Measurements from ENCODE around the gene FBXO38. TPM values are rescaled to one million over a fixed set of nuclear protein-coding genes. Genes with fewer than 3 reads are reported as not detected.

The FBXO38 gene
- total RNA-seq, 1 donor from 2014 or later: 38.8 TPM

- Histone ChIP-seq H3K4me1 (ENCODE audit: insufficient read depth, low read length) (no peaks in the 10 kb centered on the region), H4K20me1 (ENCODE audit: insufficient read depth, low read length) (no peaks in the 10 kb centered on the region), H3K9ac (ENCODE audit: low read length) (no peak overlapping the region), H3K79me2 (ENCODE audit: insufficient read depth, low read length) (no peaks in the 10 kb centered on the region), H3K9me3 (ENCODE audit: insufficient read depth, low read depth, low read length) (no peaks in the 10 kb centered on the region), H3K4me2 (ENCODE audit: low read length) (no peak overlapping the region), H3K4me3 (ENCODE audit: insufficient read depth, low read depth, low read length) (no peak overlapping the region), H3K27ac (ENCODE audit: low read depth, low read length) (no peak overlapping the region), H3K27me3 (ENCODE audit: insufficient read depth, low read length) (no peaks in the 10 kb centered on the region), H2AFZ (ENCODE audit: low read depth, low read length) (no peak overlapping the region), H3K36me3 (ENCODE audit: insufficient read depth, low read length) (no peaks in the 10 kb centered on the region)
- FAIRE-seq (no peak), DNase-seq (ENCODE audit: low read depth) (no peak)
- Mint-ChIP-seq H3K4me1 (ENCODE audit: low read depth, unreplicated experiment) (no peaks in the 10 kb centered on the region), H3K27me3 (ENCODE audit: low read depth, unreplicated experiment) (no peaks in the 10 kb centered on the region), H3K4me3 (ENCODE audit: unreplicated experiment) (no peak overlapping the region), H3K27ac (ENCODE audit: unreplicated experiment) (no peak overlapping the region), H3K9me3 (ENCODE audit: unreplicated experiment) (peaks cover 4% of the 10 kb centered on the region), H3K36me3 (ENCODE audit: low read depth, unreplicated experiment) (peaks cover 3% of the 10 kb centered on the region)
- TF ChIP-seq EZH2 (IDR thresholded peaks at IDR 0.05; ENCODE audit: insufficient read depth, low read length) (no peak), CTCF (IDR thresholded peaks at IDR 0.05; ENCODE audit: insufficient read depth, low read depth, low read length) (no peak)
Observed at GRCh38 chr5:148372166-148372725, 11.5 kb upstream of the FBXO38 start.

GRCh38 chr5:148372893-148373292, 10.9 kb upstream of the FBXO38 start:
- TF ChIP-seq CTCF (IDR thresholded peaks at IDR 0.05; ENCODE audit: insufficient read depth, low read depth, low read length) (no peak), EZH2 (IDR thresholded peaks at IDR 0.05; ENCODE audit: insufficient read depth, low read length) (no peak)
- Histone ChIP-seq H2AFZ (ENCODE audit: low read depth, low read length) (no peak overlapping the region), H4K20me1 (ENCODE audit: insufficient read depth, low read length) (no peaks in the 10 kb centered on the region), H3K4me3 (ENCODE audit: insufficient read depth, low read depth, low read length) (no peak overlapping the region), H3K36me3 (ENCODE audit: insufficient read depth, low read length) (no peaks in the 10 kb centered on the region), H3K27me3 (ENCODE audit: insufficient read depth, low read length) (no peaks in the 10 kb centered on the region), H3K9ac (ENCODE audit: low read length) (no peak overlapping the region), H3K27ac (ENCODE audit: low read depth, low read length) (no peak overlapping the region), H3K79me2 (ENCODE audit: insufficient read depth, low read length) (no peaks in the 10 kb centered on the region), H3K4me2 (ENCODE audit: low read length) (no peak overlapping the region), H3K9me3 (ENCODE audit: insufficient read depth, low read depth, low read length) (no peaks in the 10 kb centered on the region), H3K4me1 (ENCODE audit: insufficient read depth, low read length) (no peaks in the 10 kb centered on the region)
- H3K27me3 Mint-ChIP-seq (ENCODE audit: low read depth, unreplicated experiment): no peaks in the 10 kb centered on the region
- DNase-seq (ENCODE audit: low read depth) (no peak), FAIRE-seq (no peak)
- H3K27ac Mint-ChIP-seq (ENCODE audit: unreplicated experiment): no peak overlapping the region
- no peaks in the 10 kb centered on the region for H3K4me1 Mint-ChIP-seq (ENCODE audit: low read depth, unreplicated experiment)
- H3K36me3 Mint-ChIP-seq (ENCODE audit: low read depth, unreplicated experiment): peaks cover 3% of the 10 kb centered on the region
- no peak overlapping the region for H3K4me3 Mint-ChIP-seq (ENCODE audit: unreplicated experiment)
- H3K9me3 Mint-ChIP-seq (ENCODE audit: unreplicated experiment): peaks cover 4% of the 10 kb centered on the region

- FAIRE-seq (peak; percentile 67), DNase-seq (ENCODE audit: low read depth) (peak; percentile 26)
- no peak for TF ChIP-seq EZH2 (IDR thresholded peaks at IDR 0.05; ENCODE audit: insufficient read depth, low read length)
- TF ChIP-seq CTCF (IDR thresholded peaks at IDR 0.05; ENCODE audit: insufficient read depth, low read depth, low read length): peak; percentile 84
- Histone ChIP-seq H3K27ac (ENCODE audit: low read depth, low read length) (no peak overlapping the region), H3K9me3 (ENCODE audit: insufficient read depth, low read depth, low read length) (peaks cover 4% of the 10 kb centered on the region), H3K79me2 (ENCODE audit: insufficient read depth, low read length) (no peaks in the 10 kb centered on the region), H3K36me3 (ENCODE audit: insufficient read depth, low read length) (no peaks in the 10 kb centered on the region), H2AFZ (ENCODE audit: low read depth, low read length) (no peak overlapping the region), H4K20me1 (ENCODE audit: insufficient read depth, low read length) (no peaks in the 10 kb centered on the region), H3K27me3 (ENCODE audit: insufficient read depth, low read length) (no peaks in the 10 kb centered on the region), H3K4me2 (ENCODE audit: low read length) (no peak overlapping the region), H3K4me1 (ENCODE audit: insufficient read depth, low read length) (no peaks in the 10 kb centered on the region), H3K9ac (ENCODE audit: low read length) (no peak overlapping the region), H3K4me3 (ENCODE audit: insufficient read depth, low read depth, low read length) (no peak overlapping the region)
- no peak overlapping the region for H3K4me3 Mint-ChIP-seq (ENCODE audit: unreplicated experiment)
- no peaks in the 10 kb centered on the region for H3K9me3 Mint-ChIP-seq (ENCODE audit: unreplicated experiment)
- no peaks in the 10 kb centered on the region for H3K4me1 Mint-ChIP-seq (ENCODE audit: low read depth, unreplicated experiment)
- peaks cover 8% of the 10 kb centered on the region for H3K36me3 Mint-ChIP-seq (ENCODE audit: low read depth, unreplicated experiment)
- H3K27me3 Mint-ChIP-seq (ENCODE audit: low read depth, unreplicated experiment): no peaks in the 10 kb centered on the region
- no peak overlapping the region for H3K27ac Mint-ChIP-seq (ENCODE audit: unreplicated experiment)
Observed at GRCh38 chr5:148374690-148375360, 8.9 kb upstream of the FBXO38 start.
